GM12864 (cell line): ENCODE measurements around the gene ZNF581.

Experiments used
- DNase-seq: peaks from one replicate; pipeline ENCODE4 v3.0.0-alpha.2; 2011; ENCODE audit warnings: low read depth
- H3K4me3 ChIP-seq: 2 replicates; pipeline ENCODE4 v1.5.1; 2011; ENCODE audit warnings: mild to moderate bottlenecking, low read depth, low read length, control low read depth
- CTCF ChIP-seq: IDR thresholded peaks from 2 replicates; pipeline ENCODE4 v1.5.1; 2011; ENCODE audit warnings: low read depth, mild to moderate bottlenecking, moderate library complexity, low read length, control low read depth, inconsistent platforms; ENCODE audit errors: missing control alignments

The ZNF581 gene

GRCh38 chr19:55688422-55689218, 45.2 kb downstream of the ZNF581 start:
- no peak overlapping the region for H3K4me3 ChIP-seq
- no peak for DNase-seq
- TF ChIP-seq CTCF = no peak

GRCh38 chr19:55689411-55690108, 46.1 kb downstream of the ZNF581 start:
- TF ChIP-seq CTCF = no peak
- no peak overlapping the region for H3K4me3 ChIP-seq
- DNase-seq = no peak

- no peak overlapping the region for H3K4me3 ChIP-seq
- no peak for TF ChIP-seq CTCF
- DNase-seq = no peak
Measured at GRCh38 chr19:55690109-55690768, 46.8 kb downstream of the ZNF581 start.

- no peak for DNase-seq
- TF ChIP-seq CTCF = no peak
- H3K4me3 ChIP-seq = no peak overlapping the region
Measured at GRCh38 chr19:55690769-55691545, 47.5 kb downstream of the ZNF581 start.

GRCh38 chr19:55691561-55692481, 48.4 kb downstream of the ZNF581 start:
- TF ChIP-seq CTCF = no peak
- DNase-seq = no peak
- no peak overlapping the region for H3K4me3 ChIP-seq

- DNase-seq = no peak
- no peak overlapping the region for H3K4me3 ChIP-seq
- no peak for TF ChIP-seq CTCF
Measured at GRCh38 chr19:55692681-55693081, 49.2 kb downstream of the ZNF581 start.
